Measurements from ENCODE around the gene TMEM9.

Gene TMEM9

DNA sequence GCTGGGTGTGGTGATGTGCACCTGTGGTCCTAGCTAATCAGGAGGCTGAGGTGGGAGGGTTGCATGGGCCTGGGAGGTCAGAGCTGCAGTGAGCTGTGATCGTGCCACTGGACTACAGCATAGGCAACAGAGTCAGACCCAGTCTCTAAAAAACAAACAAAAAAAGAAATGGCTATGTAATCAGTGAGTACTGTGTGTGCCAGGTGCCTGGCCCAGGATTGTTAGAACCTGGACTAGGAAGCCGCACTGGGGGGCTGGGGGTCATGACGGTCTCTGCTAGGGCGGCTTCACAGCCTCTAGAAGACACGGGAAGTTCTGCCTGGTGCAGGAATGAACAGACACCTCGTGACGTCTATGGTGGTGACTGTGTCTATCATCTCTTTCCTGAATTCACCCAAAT is 8.5 kb downstream of the TMEM9 start:
- DNase-seq (ENCODE audit: low read depth in 1 of 2, low spot score in 1 of 2), result no peak

DNA sequence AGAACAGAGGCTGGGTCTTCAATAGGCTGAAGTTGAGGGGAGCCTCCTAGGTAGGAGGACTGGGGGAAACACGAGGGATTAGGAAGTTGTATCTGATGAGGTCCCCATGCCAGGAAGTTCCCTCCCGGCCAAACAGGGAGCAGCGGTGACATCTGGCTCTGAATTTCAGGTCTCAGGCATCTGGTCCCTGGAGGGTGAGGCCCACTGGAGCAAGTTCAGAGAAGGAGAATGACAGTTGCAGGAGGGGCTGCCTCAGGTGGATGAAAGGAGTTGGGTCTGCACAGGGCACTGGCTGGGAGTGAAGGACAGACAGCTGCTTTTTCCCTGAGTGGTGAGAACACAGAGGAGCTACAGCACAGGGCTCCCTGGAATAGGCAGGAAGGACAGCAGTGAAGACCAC is 9.1 kb downstream of the TMEM9 start:
- no peak for DNase-seq (ENCODE audit: low read depth in 1 of 2, low spot score in 1 of 2)

DNA sequence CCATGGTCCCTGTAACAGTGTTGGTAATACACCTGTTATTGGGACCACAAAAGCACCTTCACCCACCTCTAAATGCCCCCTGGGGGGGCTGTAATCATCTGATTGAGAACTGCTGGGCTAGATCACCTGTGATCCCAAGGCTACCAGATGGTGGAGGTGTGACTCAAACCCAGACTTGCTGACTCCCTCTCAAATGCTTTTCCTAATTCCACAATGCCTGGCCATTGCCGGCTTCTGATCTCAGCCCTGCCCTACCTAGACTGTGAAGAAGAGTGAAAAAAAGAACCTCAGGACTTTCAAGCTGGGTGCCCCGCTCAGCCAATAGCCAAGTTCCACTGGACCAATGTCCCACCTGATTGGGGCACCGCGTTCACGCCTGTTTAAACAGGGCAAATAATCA is 9.6 kb downstream of the TMEM9 start:
- DNase-seq (ENCODE audit: low read depth in 1 of 2, low spot score in 1 of 2), result no peak

DNA sequence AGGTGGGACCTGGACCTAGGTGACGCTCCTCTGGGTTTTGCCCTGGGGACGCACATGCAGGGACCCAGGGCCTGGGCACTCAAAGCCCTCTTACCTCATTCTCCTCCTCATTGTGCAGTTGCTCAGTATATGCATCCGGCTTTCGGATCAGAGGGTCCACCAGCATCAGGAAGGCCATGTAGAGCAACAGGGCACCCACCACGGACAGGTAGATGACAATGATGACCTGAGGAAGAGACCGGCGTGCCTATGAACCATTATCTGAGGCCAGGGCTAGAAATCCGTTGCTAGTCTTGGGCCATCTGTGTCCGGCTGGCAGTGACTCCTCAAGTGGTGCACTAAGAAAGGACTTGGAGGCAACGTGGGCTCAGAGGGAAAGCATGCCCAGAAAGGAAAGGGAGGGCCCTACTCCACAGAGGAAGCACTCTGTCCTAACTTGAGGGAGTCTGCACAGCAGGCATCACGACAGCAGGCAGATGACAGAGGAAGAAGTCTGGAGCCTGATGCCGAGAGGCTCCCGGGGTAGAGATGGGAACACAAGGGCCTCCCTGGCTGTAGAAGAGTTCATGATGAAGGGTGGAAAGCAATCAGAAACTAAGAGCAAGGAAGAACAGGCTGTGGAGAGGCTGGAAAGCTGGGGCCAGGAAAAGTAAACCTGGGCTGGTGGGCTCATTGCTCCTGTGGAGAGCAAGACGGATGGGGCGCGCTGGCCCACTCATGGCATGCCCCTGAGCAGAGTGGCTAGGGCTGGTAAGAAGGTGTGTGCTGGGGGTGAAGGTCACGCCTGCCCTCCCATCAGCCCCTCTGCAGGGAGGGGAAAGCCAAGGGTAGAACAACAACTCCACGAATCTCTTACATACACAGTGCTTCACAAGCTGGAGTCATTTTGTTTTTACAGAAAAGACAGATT is 10.3 kb downstream of the TMEM9 start:
- no peak for DNase-seq (ENCODE audit: low read depth in 1 of 2, low spot score in 1 of 2)

DNA sequence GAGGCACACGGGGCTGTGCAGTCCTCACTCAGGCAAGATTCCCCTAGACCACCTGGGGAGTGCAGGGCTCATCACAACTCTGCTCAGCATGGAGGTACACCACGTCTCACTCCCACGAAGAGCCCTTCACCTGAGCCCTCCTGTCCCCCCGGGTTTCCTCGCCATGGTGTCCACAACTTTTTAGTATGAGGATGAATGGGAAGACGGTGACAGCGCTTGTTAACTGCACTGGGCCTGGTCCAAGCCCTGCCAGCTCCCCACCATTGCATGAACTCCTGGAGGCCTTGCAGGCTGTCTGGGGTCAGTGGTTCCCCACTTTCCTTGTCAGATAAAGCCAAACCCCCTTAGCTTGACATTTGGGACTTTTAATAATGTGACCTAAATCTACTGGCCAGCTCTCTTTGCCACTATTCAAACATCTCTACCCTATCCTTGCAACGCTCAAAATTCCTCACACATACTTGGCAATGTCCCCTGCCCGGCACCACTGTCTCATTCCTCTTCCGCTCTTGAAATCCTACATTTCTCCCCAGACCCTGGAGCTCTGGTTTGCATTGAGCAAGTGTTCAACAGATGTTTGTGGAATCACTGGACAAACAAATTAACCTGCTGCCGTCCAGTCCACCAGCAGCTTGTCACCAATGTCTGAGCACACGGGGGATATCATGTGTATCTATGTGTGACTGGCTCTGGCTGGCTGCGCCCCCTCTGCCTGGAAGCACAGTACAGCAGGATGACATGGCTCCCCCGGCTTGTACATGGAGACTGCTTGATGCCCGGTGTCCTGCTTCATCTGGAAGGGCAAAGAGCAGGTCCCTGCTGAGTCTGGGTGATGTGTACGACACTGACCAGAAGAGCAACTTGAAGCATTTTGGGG is 11.2 kb downstream of the TMEM9 start:
- no peak for DNase-seq (ENCODE audit: low read depth in 1 of 2, low spot score in 1 of 2)

DNA sequence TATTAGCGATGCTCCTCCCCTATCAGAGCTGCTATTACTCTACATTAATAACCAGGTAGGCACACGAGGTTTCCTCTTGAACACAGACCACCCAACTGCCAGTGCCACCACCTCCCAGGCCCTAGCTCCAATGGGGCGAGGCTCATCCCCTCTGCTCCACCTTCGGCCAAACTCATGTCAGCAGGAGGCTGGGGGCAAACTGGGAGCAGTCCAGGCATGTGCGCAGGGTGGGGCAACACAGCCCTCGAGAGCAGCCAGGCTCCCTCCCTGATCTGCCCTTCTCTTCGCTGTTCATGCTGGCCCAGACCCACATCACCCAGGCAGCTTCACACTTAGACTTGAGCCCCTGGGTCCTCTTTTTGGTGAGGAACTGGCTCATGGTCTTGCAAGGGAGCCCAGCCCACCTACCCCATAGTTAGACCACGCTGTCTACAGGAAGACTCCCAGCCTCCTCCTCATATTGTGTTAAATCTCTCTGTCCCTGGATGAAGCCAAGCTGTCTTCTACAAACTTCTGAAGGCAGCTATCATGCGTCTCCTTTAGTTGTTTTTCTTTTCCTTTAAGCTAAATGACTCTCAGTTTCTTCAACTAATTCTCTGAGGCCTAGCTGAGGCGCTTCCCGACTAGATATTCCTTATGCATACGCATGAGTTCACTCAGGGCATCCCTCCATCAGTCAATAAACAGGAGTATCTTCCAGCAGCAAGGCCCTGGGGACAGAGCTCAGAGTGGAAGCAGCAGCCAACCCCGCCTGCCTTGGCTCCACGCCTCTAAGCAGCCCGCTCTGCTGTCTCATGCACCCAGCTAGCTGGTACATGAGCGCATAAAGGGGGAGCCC is 12.0 kb downstream of the TMEM9 start:
- no peak for DNase-seq (ENCODE audit: low read depth in 1 of 2, low spot score in 1 of 2)

DNA sequence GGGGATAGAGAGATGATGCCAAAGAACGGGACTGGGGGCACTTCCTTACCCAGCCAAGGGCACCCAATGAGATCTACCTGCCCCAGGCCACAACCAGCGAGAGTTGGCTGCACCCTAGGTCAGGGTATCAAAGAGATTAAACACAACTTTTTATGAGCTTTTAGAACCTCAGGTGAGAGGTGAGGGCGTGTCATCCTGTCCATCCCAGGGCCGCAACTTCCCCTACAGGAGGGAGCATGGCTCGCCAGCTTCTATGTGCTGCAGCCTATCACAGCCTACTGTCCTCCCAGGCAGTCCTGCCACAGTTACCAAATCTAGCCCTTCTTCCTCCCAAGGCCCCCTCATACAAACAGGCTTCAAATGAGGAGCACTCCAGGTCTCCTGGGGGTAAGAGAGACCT is 12.9 kb downstream of the TMEM9 start:
- no peak for DNase-seq (ENCODE audit: low read depth in 1 of 2, low spot score in 1 of 2)

DNA sequence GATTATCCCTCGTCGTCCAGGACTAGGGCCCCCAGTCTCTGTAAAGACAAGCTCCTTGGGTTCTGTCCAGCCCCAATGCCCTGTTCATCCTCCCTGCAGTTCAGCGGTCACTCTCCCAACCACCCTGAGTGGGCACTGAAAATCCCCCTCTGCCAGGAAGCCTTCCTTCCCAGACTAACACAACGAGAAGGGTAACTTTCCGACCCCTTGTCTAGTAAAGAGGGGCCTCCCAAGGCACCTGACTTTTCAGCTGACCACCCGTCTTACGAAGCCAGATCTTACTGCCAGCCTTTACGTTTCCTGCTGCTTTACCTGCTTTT is 13.4 kb downstream of the TMEM9 start:
- DNase-seq (ENCODE audit: low read depth in 1 of 2, low spot score in 1 of 2), result no peak

DNA sequence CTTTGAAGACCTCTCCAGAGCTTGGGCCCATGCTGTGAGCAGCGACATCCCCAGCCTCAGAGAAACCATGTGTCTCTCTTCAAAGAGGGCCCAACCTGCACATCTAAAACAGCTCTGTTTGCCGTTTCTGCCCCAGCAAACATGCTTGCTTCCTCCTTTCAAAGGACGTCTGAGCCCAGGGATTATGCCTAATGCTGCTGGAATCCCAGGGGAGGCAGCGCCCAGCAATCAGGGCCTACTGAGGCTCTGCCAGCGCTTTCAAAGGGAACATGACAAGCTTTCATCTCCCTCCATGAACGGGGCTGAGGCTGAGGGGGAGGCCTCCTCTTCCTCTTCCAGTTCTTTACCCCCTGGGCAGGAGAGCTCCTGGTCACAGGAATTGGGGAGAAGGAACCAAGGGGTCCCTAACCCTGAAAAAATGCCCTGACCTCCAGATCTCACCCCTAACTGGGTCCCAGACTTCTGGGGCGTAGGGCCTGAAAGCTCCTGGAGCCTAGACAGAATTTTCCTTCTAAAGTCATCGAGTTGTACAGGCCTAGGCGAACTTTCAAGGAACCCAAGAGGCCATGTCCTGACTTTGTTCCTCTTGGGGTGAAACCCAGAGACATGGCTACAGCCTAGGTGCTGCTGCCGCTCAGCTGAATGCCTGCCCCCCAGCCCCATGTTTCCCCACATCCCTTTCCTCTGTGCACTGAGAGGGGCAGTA is 13.9 kb downstream of the TMEM9 start:
- DNase-seq (ENCODE audit: low read depth in 1 of 2, low spot score in 1 of 2), result no peak

DNA sequence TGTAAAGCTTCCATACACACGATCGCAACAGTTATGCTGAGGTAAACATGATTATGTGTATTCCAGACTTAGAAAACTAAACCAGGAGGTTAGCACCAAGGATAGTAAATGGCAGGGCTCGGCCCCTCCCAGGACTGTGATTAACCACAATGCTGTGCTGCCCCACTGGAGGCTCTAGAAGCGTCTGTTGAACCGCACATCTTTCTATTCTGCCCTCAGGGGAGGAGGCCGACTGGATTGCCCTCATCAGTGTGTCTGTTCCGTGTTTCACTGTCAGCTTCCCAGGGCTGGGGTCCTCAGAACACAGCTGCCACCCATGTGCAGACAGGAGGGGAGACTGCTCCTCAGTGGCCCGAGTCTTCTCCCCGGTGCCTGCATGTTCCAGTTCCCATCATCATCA is 14.5 kb downstream of the TMEM9 start:
- no peak for DNase-seq (ENCODE audit: low read depth in 1 of 2, low spot score in 1 of 2)

DNA sequence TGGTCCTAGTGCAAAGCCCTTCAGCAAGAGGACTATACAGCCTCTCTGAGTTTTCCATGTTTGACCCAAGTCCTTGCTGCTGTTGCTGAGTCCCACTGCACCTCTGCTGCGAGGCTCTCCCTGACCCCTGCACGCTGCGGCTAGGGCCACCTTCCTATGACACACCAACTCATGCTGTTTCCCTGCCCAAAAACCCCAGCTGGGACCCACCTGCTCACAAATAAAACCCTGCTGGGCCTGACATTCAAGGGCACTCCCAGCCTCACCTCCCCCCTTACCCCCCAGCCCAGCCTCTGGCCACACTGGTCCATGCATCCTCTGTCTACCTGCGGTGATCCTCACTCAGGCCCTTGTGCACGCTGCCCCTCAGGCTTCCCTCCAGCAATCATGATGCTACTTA is 15.0 kb downstream of the TMEM9 start:
- no peak for DNase-seq (ENCODE audit: low read depth in 1 of 2, low spot score in 1 of 2)

DNA sequence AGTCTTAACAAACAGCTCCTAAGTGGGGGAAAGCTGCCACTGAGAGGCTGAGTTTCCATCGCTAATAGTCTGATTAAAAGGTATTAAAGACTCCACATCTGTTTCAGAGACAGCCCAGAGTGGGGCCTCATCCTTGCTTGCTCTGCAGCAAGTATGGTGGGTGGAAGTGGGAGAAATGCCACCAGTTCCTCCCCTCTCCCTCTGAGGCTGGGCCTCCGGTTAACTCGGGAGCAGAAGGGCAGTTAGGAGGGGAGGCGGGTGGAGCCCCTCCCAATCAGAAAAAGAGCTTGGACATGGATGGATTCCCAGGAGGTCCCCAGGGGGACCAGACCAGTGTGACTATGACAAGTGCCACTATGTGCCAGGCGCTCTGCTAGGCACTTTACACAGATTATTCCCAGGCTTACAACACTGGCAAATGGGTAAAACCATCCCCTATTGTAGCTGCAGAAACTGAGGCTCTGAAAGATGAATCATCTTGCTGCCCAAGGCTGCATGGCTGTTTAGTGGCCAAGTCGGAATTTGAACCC is 15.9 kb downstream of the TMEM9 start:
- DNase-seq (ENCODE audit: low read depth in 1 of 2, low spot score in 1 of 2), result no peak

DNA sequence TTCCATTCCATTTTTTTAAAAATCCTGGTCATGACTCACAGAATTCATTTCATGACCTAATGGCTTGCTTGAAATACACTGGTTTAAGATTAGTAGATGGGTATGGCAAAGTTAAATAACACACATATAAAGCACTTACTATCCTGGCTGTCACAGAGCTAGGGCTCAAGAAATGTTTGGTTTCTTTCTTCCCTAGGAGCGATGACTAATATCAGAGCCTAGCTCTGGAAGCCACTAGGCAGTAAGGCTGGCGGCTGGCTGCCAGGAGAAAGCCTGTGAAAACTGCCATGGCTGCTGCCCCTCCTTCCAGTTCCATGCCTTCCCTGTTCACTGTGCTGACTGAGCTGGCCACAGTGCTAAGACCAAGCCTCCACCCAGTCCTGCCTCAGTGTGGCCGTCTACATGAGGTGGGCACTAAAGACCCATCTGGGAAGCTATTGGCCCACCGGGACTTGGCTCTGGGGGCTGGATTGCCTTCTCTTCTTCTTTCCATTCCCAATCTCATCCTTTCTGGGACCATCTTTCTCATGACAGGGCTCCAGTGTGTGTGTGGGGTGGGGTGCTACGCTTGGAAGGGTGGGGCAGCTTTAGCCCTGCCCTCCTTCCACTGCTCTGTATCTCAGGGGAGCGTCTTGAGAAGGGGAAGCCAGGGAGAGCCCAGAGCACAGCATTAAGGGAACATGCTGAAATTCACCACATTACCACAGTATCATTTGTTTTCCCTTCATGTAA is 16.5 kb downstream of the TMEM9 start:
- no peak for DNase-seq (ENCODE audit: low read depth in 1 of 2, low spot score in 1 of 2)

DNA sequence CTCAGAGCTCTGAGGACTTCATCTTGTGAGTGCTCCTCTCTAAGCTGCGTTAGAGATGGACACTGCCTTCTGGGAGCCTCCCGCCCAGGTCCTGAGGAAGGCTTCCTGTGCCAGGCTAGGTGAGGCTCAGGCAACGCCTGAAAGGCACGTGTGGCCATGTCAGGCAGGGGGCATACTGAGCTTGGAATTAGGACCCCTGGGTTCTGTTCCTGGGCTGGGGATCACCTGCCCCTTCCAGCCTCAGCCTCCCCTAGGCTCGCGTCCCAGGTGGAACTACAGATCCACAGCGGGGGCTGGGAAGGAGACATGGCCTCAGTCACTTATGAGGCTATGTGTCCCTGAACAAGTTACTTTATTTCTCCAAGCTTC is 17.3 kb downstream of the TMEM9 start:
- DNase-seq (ENCODE audit: low read depth in 1 of 2, low spot score in 1 of 2), result no peak

DNA sequence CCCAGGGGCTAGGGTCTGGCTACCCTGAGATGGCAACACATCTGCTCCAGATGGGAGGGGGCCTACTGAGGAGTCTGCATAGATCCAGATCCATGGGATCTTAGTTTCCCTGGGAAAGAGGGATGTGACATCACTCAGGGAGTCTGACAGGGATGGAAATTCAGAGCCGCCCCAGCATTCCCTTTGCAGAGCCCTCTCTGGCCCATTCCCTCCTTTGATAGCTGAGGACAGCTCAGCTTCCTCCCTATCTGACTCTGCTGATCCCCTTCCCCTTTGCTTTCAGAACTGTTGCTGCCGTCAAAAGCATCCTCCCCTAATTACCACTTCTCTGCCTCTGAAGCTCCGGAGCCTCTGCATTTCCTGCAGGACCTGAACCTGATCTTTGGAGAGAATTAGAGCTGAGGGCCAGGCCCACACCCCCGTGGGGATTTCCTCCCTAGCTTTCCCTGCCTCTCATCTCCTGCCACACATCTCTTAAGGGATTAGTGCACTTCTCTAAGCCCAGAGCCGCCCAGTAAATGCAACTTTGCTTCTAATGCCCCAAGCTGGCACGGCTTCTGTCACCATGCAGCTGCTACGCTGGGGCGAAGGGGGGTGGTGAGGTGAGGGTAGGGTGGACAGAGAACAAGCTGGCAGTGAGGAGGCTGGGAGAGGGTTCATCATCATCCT is 17.8 kb downstream of the TMEM9 start:
- DNase-seq (ENCODE audit: low read depth in 1 of 2, low spot score in 1 of 2), result no peak

DNA sequence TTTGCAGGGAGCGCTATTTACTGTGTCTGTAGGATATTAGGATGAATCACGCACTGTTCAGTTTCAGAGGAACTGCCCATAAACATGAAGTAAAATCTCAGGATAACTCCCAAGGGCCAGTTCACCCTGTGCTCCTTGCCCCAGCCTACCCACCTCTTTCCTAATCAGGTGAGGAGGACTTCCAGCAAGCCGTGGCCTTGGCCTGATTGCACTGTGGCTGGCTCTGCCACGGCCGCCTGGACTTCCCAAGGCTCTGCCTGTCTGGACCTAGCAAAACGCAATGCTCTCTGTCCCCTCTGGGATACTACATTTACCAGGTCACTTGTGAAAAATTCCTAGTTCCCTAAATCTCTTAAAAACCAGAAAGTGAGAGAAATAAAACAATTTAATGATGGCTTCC is 19.9 kb downstream of the TMEM9 start:
- DNase-seq (ENCODE audit: low read depth in 1 of 2, low spot score in 1 of 2), result no peak

DNA sequence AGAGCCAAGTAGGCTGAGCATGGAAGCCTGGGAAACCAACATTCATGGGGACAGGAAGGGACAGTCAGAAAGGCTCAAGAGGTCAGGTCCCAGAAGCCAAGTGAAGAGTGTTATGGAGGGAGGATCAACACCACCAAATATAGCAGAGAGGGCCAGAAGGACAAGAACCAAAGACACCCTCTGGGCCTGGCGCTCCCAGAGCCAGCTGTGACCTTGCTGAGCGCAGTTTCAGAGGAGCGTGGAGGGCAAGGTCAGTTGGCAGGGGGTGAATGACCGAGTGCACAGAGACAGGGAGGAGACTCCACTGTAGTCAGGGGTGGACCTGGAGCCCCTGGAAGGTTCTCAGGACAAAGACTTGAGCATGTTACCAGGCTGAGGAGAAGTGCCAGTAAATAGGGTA is 22.9 kb downstream of the TMEM9 start:
- no peak for DNase-seq (ENCODE audit: low read depth in 1 of 2, low spot score in 1 of 2)

DNA sequence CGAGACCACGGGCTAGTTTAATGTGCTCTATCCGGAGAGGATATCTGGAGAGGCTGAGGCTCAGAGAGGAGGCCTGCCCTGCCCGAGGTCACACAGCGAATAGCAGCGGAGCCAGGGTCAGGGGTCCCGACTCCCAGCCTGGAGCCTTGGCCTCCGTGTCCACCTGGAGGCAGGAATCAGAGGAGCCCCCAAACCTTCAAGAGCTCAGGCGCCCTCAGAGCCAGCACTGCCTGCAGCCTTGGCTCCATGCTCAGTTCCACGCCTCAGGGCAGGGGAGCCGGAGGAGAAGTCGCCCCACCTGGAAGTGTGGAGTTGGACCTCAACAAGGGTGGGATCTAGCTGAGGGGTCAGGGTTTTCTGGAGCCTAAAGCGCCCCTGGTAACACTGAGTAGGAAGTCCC is 25.3 kb downstream of the TMEM9 start:
- DNase-seq (ENCODE audit: low read depth in 1 of 2, low spot score in 1 of 2), result no peak

DNA sequence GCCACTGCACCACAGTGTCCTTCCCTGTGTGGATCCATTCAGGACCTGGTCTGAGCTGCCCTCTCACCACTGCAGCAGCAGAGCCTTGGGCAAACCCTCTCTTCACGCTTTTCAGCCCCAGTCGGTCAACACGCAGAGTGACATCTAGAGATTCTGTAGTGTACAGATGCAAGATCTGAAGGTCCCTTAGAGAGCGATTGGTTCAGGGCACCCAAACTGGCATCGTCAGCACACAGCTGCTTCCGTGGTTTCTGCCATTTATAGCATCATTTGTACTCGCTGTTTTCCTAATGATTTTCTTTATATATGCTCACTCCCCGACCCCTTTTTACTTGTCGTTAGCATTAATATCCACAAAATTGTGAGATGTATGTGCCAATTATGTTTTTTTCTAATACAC is 25.8 kb downstream of the TMEM9 start:
- no peak for DNase-seq (ENCODE audit: low read depth in 1 of 2, low spot score in 1 of 2)

All from activated T-helper 1 cell treated with anti-CD3 and anti-CD28 coated beads, Interleukin-2, amount 50 U/mL, for 16 hours (primary cell).